ENCODE data around the gene UVSSA.

The UVSSA gene

DNA sequence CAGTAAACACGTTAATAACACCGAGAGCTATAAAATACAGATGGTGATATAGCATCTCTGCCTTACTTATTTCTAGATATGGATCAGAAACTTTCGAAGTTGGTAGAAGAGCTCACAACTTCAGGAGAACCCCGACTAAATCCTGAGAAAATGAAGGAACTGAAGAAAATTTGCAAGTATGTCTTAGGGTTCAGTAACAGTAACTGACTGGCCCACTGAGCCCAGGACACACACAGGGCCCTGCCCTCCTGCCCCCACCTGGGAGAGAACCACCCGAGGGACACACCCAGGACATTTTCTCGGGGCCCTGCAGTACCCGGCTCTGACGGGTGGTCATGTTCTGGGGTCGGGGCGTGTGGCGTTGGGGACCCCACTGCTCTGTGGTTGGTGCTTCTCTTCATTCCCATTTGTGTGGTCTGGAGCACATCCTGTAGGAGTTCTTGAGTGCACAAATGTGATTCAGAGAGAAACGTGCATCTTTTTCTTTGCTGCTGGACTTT lies 1.1 kb downstream of the UVSSA start:
- TF ChIP-seq, protein P1, sequence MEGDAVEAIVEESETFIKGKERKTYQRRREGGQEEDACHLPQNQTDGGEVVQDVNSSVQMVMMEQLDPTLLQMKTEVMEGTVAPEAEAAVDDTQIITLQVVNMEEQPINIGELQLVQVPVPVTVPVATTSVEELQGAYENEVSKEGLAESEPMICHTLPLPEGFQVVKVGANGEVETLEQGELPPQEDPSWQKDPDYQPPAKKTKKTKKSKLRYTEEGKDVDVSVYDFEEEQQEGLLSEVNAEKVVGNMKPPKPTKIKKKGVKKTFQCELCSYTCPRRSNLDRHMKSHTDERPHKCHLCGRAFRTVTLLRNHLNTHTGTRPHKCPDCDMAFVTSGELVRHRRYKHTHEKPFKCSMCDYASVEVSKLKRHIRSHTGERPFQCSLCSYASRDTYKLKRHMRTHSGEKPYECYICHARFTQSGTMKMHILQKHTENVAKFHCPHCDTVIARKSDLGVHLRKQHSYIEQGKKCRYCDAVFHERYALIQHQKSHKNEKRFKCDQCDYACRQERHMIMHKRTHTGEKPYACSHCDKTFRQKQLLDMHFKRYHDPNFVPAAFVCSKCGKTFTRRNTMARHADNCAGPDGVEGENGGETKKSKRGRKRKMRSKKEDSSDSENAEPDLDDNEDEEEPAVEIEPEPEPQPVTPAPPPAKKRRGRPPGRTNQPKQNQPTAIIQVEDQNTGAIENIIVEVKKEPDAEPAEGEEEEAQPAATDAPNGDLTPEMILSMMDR (IDR thresholded peaks at IDR 0.05), result no peak

DNA sequence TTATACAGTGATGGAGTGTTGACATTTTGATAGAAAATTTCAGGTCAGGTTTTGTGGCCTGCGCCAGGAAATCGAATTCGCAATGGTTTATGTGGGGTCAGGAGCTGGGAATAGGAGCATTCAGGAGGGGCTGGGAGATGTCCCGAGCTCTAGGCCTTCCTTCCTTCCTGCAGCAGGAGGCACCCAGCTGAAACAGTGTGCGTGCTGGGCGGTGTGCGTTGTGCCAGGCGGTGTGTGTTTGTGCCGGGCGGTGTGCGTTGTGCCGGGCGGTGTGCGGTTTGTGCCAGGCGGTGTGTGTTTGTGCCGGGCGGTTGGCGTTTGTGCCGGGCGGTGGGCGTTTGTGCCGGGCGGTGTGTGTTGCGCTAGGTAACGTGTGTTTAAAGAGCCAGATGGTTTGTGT lies 1.7 kb downstream of the UVSSA start:
- TF ChIP-seq, protein P1 (IDR thresholded peaks at IDR 0.05), result no peak

DNA sequence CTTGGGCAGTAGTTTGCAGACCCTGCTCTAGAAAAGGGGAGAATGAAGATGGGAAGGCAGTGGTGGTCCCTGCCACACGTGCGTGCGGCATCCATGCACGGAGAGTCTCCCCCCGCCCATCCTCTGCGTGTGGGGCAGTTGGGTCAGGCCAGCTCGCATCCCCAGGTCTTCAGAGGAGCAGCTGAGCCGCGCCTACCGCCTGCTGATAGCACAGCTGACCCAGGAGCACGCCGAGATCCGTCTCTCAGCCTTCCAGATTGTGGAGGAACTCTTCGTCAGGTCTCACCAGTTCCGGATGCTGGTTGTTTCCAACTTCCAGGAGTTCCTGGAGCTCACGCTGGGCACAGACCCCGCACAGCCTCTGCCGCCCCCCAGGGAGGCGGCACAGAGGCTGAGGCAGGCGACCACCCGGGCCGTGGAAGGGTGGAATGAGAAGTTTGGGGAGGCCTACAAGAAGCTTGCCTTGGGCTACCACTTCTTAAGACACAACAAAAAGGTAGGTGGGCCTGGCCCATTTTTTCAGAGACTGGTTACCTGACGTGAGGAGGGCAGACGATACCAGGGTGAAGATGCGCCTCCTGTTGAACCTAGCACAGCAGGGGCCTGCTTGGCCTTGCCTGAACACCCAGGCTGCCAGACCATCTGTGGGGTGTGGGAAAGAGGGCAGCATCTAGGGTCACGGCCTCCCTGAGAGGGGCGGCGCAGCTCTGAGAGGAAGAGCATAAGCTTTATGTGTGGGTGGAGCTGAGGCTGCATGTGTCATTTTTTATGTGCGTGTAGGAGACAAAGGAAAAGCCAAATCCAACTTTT lies 2.6 kb downstream of the UVSSA start:
- TF ChIP-seq, protein P1 (IDR thresholded peaks at IDR 0.05), result no peak

DNA sequence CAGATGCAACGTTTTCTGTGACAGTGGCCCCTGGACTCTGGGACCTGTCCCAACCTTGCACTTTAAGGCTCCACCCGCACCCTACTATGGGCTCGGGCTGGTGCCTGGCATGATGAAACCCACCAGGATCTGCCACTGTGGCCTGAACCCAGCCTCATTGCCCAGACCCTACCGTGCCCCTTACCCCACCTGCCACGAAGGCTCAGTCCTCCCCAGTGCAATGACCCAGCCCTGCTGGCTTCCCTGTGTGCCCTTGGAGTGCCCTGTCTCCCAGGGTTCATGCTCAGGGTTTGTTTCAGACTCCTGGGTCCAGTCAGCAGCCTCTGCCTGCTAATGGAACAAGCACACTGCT lies 3.1 kb downstream of the UVSSA start:
- TF ChIP-seq, protein P1 (IDR thresholded peaks at IDR 0.05), result no peak

DNA sequence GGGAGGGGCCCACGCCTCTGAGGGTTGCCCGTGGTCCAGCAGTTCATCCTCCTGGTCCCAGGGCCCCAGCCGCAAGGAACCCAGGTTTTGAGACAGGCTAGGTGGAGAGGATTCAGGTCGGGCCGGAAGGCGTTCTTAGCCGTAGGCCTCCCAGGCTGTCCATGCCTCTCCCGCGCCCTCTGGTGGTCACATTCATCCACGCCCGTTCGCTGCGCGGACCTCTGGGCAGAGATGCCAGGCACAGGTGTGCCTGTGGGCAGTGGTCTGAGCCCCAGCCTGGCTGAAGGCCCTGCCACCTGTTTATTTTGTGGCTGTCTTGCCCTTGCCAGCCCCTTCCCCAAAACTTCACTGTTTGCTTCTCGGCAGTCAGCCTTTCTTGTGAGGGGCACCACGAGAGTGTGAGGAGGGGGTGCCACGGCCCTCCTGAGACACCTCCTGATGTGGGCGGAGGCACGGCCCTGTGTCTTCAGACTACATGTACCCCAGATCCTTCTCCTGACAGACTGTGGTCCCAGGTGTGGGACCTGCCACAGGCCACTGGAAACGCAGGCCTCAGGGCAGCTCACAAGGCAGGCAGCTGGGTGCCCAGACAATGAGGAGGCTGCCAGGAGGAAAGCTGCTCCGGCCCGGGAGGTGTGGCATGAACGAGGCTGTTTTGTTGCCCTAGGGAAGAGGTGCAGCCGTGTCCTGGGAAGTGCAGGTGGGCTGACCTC lies 5.0 kb downstream of the UVSSA start:
- TF ChIP-seq, protein P1 (IDR thresholded peaks at IDR 0.05), result peak; percentile 95

DNA sequence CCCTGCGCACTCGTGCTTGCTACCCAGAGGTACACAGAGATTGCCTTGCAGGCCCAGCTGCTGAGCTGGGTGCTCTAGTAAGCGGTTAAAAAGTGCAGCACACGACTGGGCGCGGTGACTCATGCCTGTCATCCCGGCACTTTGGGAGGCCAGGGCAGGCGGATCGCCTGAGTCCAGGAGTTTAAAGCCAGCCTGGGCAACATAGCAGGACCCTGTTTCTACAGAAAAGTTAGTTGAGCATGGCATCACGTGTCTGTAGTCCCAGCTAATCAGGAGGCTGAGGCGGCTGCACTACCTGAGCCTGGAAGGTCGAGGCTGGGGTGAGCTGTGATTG lies 5.5 kb downstream of the UVSSA start:
- TF ChIP-seq, protein P1 (IDR thresholded peaks at IDR 0.05), result no peak

DNA sequence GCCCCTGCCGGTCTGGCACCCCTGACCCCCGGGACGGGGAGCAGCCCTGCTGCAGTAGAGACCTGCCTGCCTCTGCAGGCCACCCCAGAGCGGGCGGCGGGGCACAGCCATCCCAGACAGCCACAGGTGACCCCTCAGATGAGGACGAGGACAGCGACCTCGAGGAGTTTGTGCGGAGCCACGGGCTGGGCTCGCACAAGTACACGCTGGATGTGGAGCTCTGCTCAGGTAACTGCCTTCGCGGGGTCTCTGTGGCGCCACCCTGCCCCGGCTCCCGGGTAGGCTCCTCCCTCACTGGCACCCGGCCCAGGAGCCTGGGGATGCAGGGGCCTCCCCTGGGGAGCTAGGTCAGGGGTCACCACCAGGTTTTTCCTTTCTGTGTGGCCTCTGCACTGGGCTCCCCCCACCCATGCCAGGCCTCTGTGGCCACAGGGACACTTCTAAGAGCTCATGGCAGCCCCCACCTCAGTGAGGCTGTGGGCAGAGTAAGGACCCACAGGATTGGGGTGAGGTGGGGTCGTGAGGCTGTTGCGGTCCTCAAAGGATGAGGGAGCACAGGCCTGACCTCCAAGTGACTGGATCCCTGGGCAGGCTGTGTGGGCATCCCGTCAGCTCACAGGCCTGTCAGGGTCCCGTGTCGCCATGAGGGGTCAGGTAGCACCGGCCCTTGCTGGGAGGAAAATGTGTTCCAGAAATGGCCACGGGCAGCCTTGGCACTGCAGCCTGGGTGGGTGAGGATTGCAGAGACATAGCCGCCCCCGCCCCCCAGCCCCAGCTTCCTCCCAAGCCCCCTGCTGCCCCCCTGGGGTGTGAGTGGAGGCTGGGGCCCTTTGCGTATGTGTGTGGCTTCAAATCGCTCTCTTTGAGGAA lies 6.4 kb downstream of the UVSSA start:
- TF ChIP-seq, protein P1 (IDR thresholded peaks at IDR 0.05), result no peak
